MG63 (cell line): ENCODE measurements around the gene BMPER. TPM values are rescaled to one million over a fixed set of nuclear protein-coding genes. Genes with fewer than 3 reads are reported as not detected.

Source experiments
- DNase-seq: peaks from one replicate; pipeline ENCODE4 v3.0.0-alpha.2; 2020
- H3K27me3 ChIP-seq: fragments of 250-450 bp; sonication (Bioruptor Pico); 2 replicates; pipeline ENCODE4 v1.5.1; 2020; ENCODE audit warnings: mild to moderate bottlenecking, moderate library complexity
- H3K36me3 ChIP-seq: fragments of 250-450 bp; sonication (Bioruptor Pico); 2 replicates; pipeline ENCODE4 v1.5.1; 2020; ENCODE audit warnings: mild to moderate bottlenecking, moderate library complexity
- H3K4me3 ChIP-seq: fragments of 250-450 bp; sonication (Bioruptor Pico); 2 replicates; pipeline ENCODE4 v1.5.1; 2020; ENCODE audit warnings: mild to moderate bottlenecking, moderate library complexity
- H3K9me3 ChIP-seq: fragments of 250-450 bp; sonication (Bioruptor Pico); 2 replicates; pipeline ENCODE4 v1.5.1; 2020; ENCODE audit warnings: mild to moderate bottlenecking, moderate library complexity
- total RNA-seq: library from RNA; depleted of rRNA; stranded (reverse); fragments of >200 nt; shearing (Covaris generic); gene quantifications from 2 replicates; pipeline ENCODE4 v1.2.3, GENCODE V29; 2014; ENCODE audit warnings: low replicate concordance; rRNA removed

BMPER gene
- total RNA-seq: 79.2 and 110 TPM in 2 replicates

- H3K4me3 ChIP-seq: peak within 1 kb of the TSS; percentile 70
- DNase-seq: peak; percentile 82
- H3K36me3 ChIP-seq: peaks cover 45% of the 10 kb centered on the region
- H3K9me3 ChIP-seq: no peaks in the 10 kb centered on the region
- H3K27me3 ChIP-seq: no peaks in the 10 kb centered on the region
Observed at GRCh38 chr7:33905389-33906032, at the start of gene BMPER. TSS of gene BMPER (plus strand) at chr7:33905539. CDS start at chr7:33905614, 75 bp downstream.

- Histone ChIP-seq H3K4me3 (no peak overlapping the region), H3K9me3 (no peaks in the 10 kb centered on the region), H3K27me3 (no peaks in the 10 kb centered on the region), H3K36me3 (no peaks in the 10 kb centered on the region)
- DNase-seq: no peak
Observed at GRCh38 chr7:33861947-33862346, 43.4 kb upstream of the BMPER start.

GRCh38 chr7:33862946-33863814 lies 42.2 kb upstream of the BMPER start:
- DNase-seq: no peak
- H3K36me3 ChIP-seq: no peaks in the 10 kb centered on the region
- no peaks in the 10 kb centered on the region for H3K27me3 ChIP-seq
- H3K9me3 ChIP-seq: no peaks in the 10 kb centered on the region
- no peak overlapping the region for H3K4me3 ChIP-seq

- Histone ChIP-seq H3K4me3 (no peak overlapping the region), H3K9me3 (no peaks in the 10 kb centered on the region), H3K36me3 (no peaks in the 10 kb centered on the region), H3K27me3 (no peaks in the 10 kb centered on the region)
- no peak for DNase-seq
Observed at GRCh38 chr7:33868166-33868565, 37.2 kb upstream of the BMPER start.

- no peak overlapping the region for H3K4me3 ChIP-seq
- no peaks in the 10 kb centered on the region for H3K9me3 ChIP-seq
- DNase-seq: no peak
- no peaks in the 10 kb centered on the region for H3K27me3 ChIP-seq
- H3K36me3 ChIP-seq: no peaks in the 10 kb centered on the region
Observed at GRCh38 chr7:33869176-33869575, 36.2 kb upstream of the BMPER start.

- H3K36me3 ChIP-seq: no peaks in the 10 kb centered on the region
- no peak for DNase-seq
- no peak overlapping the region for H3K4me3 ChIP-seq
- no peaks in the 10 kb centered on the region for H3K9me3 ChIP-seq
- no peaks in the 10 kb centered on the region for H3K27me3 ChIP-seq
Observed at GRCh38 chr7:33870120-33870519, 35.2 kb upstream of the BMPER start.

- Histone ChIP-seq H3K9me3 (no peaks in the 10 kb centered on the region), H3K27me3 (no peaks in the 10 kb centered on the region), H3K4me3 (no peak overlapping the region), H3K36me3 (no peaks in the 10 kb centered on the region)
- DNase-seq: no peak
Observed at GRCh38 chr7:33872870-33873269, 32.5 kb upstream of the BMPER start.

- DNase-seq: no peak
- Histone ChIP-seq H3K36me3 (no peaks in the 10 kb centered on the region), H3K9me3 (no peaks in the 10 kb centered on the region), H3K4me3 (no peak overlapping the region), H3K27me3 (no peaks in the 10 kb centered on the region)
Observed at GRCh38 chr7:33873518-33873917, 31.8 kb upstream of the BMPER start.

GRCh38 chr7:33873981-33874750 lies 31.2 kb upstream of the BMPER start:
- DNase-seq: peak; percentile 22
- no peak overlapping the region for H3K4me3 ChIP-seq
- no peaks in the 10 kb centered on the region for H3K9me3 ChIP-seq
- no peaks in the 10 kb centered on the region for H3K27me3 ChIP-seq
- H3K36me3 ChIP-seq: no peaks in the 10 kb centered on the region

- H3K4me3 ChIP-seq: 0 out of 2 replicates have a peak overlapping the region, but pooled peaks have one; percentile 3
- DNase-seq: peak; percentile 56
- H3K27me3 ChIP-seq: no peaks in the 10 kb centered on the region
- H3K9me3 ChIP-seq: no peaks in the 10 kb centered on the region
- no peaks in the 10 kb centered on the region for H3K36me3 ChIP-seq
Observed at GRCh38 chr7:33874943-33875342, 30.4 kb upstream of the BMPER start.

GRCh38 chr7:33876596-33877274 lies 28.6 kb upstream of the BMPER start:
- no peaks in the 10 kb centered on the region for H3K36me3 ChIP-seq
- H3K9me3 ChIP-seq: no peaks in the 10 kb centered on the region
- DNase-seq: no peak
- H3K4me3 ChIP-seq: no peak overlapping the region
- H3K27me3 ChIP-seq: no peaks in the 10 kb centered on the region

GRCh38 chr7:33880787-33881186 lies 24.6 kb upstream of the BMPER start:
- peaks cover 2% of the 10 kb centered on the region; the same call in 1 of the 2 replicates for H3K36me3 ChIP-seq
- H3K9me3 ChIP-seq: peaks cover 5% of the 10 kb centered on the region; the same call in 1 of the 2 replicates
- no peaks in the 10 kb centered on the region for H3K27me3 ChIP-seq
- no peak overlapping the region for H3K4me3 ChIP-seq
- DNase-seq: no peak

GRCh38 chr7:33881316-33881715 lies 24.0 kb upstream of the BMPER start:
- no peak for DNase-seq

GRCh38 chr7:33882040-33882837 lies 23.1 kb upstream of the BMPER start:
- peaks cover 2% of the 10 kb centered on the region; the same call in 1 of the 2 replicates for H3K36me3 ChIP-seq
- DNase-seq: no peak
- H3K4me3 ChIP-seq: no peak overlapping the region
- H3K27me3 ChIP-seq: no peaks in the 10 kb centered on the region
- peaks cover 5% of the 10 kb centered on the region; the same call in 1 of the 2 replicates for H3K9me3 ChIP-seq

More at GRCh38 chr7:33881316-33881715, 24.0 kb upstream of the BMPER start:
- Histone ChIP-seq H3K4me3 (no peak overlapping the region), H3K9me3 (peaks cover 5% of the 10 kb centered on the region; the same call in 1 of the 2 replicates), H3K36me3 (peaks cover 2% of the 10 kb centered on the region; the same call in 1 of the 2 replicates), H3K27me3 (no peaks in the 10 kb centered on the region)

GRCh38 chr7:33882950-33883670 lies 22.2 kb upstream of the BMPER start:
- H3K4me3 ChIP-seq: no peak overlapping the region
- peaks cover 5% of the 10 kb centered on the region; the same call in 1 of the 2 replicates for H3K9me3 ChIP-seq
- no peak for DNase-seq
- H3K36me3 ChIP-seq: peaks cover 2% of the 10 kb centered on the region; the same call in 1 of the 2 replicates
- H3K27me3 ChIP-seq: no peaks in the 10 kb centered on the region
